ENCODE measurements around the gene NSMCE4A. TPM values are rescaled to one million over a fixed set of nuclear protein-coding genes. Genes with fewer than 3 reads are reported as not detected.

NSMCE4A gene, protein sequence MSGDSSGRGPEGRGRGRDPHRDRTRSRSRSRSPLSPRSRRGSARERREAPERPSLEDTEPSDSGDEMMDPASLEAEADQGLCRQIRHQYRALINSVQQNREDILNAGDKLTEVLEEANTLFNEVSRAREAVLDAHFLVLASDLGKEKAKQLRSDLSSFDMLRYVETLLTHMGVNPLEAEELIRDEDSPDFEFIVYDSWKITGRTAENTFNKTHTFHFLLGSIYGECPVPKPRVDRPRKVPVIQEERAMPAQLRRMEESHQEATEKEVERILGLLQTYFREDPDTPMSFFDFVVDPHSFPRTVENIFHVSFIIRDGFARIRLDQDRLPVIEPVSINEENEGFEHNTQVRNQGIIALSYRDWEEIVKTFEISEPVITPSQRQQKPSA
- total RNA-seq = 33.4 and 53.2 TPM in 2 replicates

GRCh38 chr10:121974535-121975294, at the start of gene NSMCE4A:
Gene NSMCE4A, minus strand, starts transcription at chr10:121975217. Its CDS starts 52 bp downstream, at chr10:121975165.

GRCh38 chr10:121988361-121989324, 13.6 kb upstream of the NSMCE4A start, which contains the start of gene TACC2:
Gene TACC2, plus strand, starts transcription at chr10:121989163. Its CDS starts 32,819 bp downstream, at chr10:122021982.

DNA sequence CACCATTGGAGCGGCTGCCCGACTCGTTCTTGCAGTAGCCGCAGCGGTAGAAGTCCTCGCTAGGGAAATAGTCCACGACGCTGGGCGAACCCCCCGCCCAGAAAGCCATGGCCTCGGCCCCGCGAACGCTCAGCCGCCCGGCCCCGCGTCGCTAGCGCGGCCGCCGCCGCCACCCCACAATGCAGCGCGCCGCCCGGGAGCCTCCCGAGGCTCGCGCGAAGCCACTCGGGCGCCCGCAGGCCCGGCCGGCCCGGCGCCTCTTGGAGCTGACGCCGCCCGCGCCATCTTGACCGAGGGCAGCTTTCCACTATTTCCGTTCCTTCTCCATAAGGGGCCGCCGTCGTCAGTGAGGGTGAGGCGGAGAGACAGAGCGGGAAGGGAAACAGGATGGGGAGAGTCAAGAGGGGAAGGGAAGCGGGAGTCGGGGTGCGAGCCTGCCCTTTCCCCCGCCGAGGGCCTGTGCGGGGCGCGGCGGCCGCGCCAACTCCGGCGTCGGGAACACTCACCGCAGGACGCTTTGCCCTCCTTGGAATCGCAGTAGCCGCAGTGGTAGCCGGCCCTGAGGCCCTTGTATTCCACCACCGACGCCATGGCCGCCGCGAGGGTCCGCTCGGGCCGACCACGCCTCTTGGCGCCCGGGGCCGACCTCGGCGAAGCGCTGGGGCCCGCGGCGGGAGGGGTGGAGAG, 47.0 kb downstream of the NSMCE4A start, which contains the start of gene ATE1:
TSS of gene ATE1 (minus strand) at position 191 of the 687 bp plus-strand sequence. CDS start at position 109, 82 bp downstream.

Small RNA genes within 50 kb of the gene (small RNA-seq; reads per million reads assigned to genes)
- not detected for gene RF02219

Other genes with a start within 250 kb of the NSMCE4A start
- 18.0 and 32.5 TPM in 2 replicates for gene ATE1, start 47.2 kb downstream of the NSMCE4A start, total RNA-seq
- 3.7 and 8.2 TPM in 2 replicates for gene TACC2, start 13.9 kb upstream of the NSMCE4A start, total RNA-seq

Measured in subcutaneous preadipocyte (primary cell).